Fibroblast of mammary gland (primary cell): ENCODE data around the gene KIF5C.

Experiments used
- DNase-seq: peaks from one replicate; pipeline ENCODE4 v3.0.0-alpha.2; 2010; ENCODE audit warnings: low read depth
- H3K4me3 ChIP-seq: 2 replicates; pipeline ENCODE4 v1.5.1; 2011; ENCODE audit warnings: low read depth, mild to moderate bottlenecking, low read length, moderate library complexity; ENCODE audit not compliant: control insufficient read depth
- CTCF ChIP-seq: conservative IDR thresholded peaks from 2 replicates; pipeline ENCODE4 v1.5.1; 2011; ENCODE audit warnings: low read depth, low read length, inconsistent platforms; ENCODE audit not compliant: control insufficient read depth, insufficient read depth

The KIF5C gene

GRCh38 chr2:149042881-149043280 lies 167.9 kb downstream of the KIF5C start:
- H3K4me3 ChIP-seq, result no peak overlapping the region
- no peak for DNase-seq
- TF ChIP-seq CTCF, result no peak

GRCh38 chr2:149044500-149044899 lies 169.5 kb downstream of the KIF5C start:
- TF ChIP-seq CTCF, result no peak
- DNase-seq, result no peak
- no peak overlapping the region for H3K4me3 ChIP-seq

GRCh38 chr2:149047118-149047517 lies 172.1 kb downstream of the KIF5C start:
- TF ChIP-seq CTCF, result no peak
- H3K4me3 ChIP-seq, result no peak overlapping the region
- no peak for DNase-seq

- peak; percentile 18 for DNase-seq
- no peak for TF ChIP-seq CTCF
- no peak overlapping the region for H3K4me3 ChIP-seq
Measured at GRCh38 chr2:149049142-149049541, 174.1 kb downstream of the KIF5C start.

- DNase-seq, result peak; percentile 64
- no peak for TF ChIP-seq CTCF
- no peak overlapping the region for H3K4me3 ChIP-seq
Measured at GRCh38 chr2:149050188-149050587, 175.2 kb downstream of the KIF5C start.

GRCh38 chr2:149055751-149056150 lies 180.7 kb downstream of the KIF5C start:
- no peak for DNase-seq
- no peak overlapping the region for H3K4me3 ChIP-seq
- no peak for TF ChIP-seq CTCF
